HG02678 (cell line): Measurements from ENCODE around the gene COA1.

Source experiments
- ATAC-seq: cut with Tn5 transposase; IDR thresholded peaks from one replicate; pipeline ENCODE4 v1.9.1; 2021; ENCODE audit warnings: mild to moderate bottlenecking, moderate library complexity; ENCODE audit not compliant: unreplicated experiment

The COA1 gene

GRCh38 chr7:43658718-43659548 is 70.4 kb downstream of the COA1 start:
- ATAC-seq, result peak; percentile 67

GRCh38 chr7:43656997-43657396 is 72.3 kb downstream of the COA1 start:
- no peak for ATAC-seq

- ATAC-seq, result no peak
Observed at GRCh38 chr7:43655584-43655983, 73.7 kb downstream of the COA1 start.

- no peak for ATAC-seq
Observed at GRCh38 chr7:43653891-43654504, 75.3 kb downstream of the COA1 start.

GRCh38 chr7:43653466-43653865 is 75.9 kb downstream of the COA1 start:
- no peak for ATAC-seq

GRCh38 chr7:43652364-43652763 is 77.0 kb downstream of the COA1 start:
- ATAC-seq, result no peak

GRCh38 chr7:43650457-43651052 is 78.8 kb downstream of the COA1 start:
- ATAC-seq, result no peak

GRCh38 chr7:43649755-43650274 is 79.5 kb downstream of the COA1 start:
- ATAC-seq, result peak; percentile 70

GRCh38 chr7:43648473-43649406 is 80.6 kb downstream of the COA1 start:
- peak; percentile 58 for ATAC-seq

GRCh38 chr7:43647673-43648472 is 81.5 kb downstream of the COA1 start:
- peak; percentile 17 for ATAC-seq

GRCh38 chr7:43647339-43647672 is 82.0 kb downstream of the COA1 start:
- no peak for ATAC-seq

- ATAC-seq, result no peak
Observed at GRCh38 chr7:43646603-43647338, 82.6 kb downstream of the COA1 start.

GRCh38 chr7:43645699-43646226 is 83.6 kb downstream of the COA1 start:
- ATAC-seq, result no peak

GRCh38 chr7:43643846-43644245 is 85.5 kb downstream of the COA1 start:
- ATAC-seq, result no peak

- no peak for ATAC-seq
Observed at GRCh38 chr7:43642897-43643630, 86.3 kb downstream of the COA1 start.

GRCh38 chr7:43640679-43641078 is 88.6 kb downstream of the COA1 start:
- no peak for ATAC-seq

GRCh38 chr7:43639858-43640491 is 89.3 kb downstream of the COA1 start:
- no peak for ATAC-seq
